Brain pericyte (primary cell): ENCODE data around the gene RAMP1.
"Not testable (repeated sequence)": the region's sequence is repeated elsewhere in the genome, so short reads cannot be mapped to it uniquely, and the experiment has no call there.

Experiments
- DNase-seq: peaks from one replicate; pipeline ENCODE4 v3.0.0-alpha.2; 2012; ENCODE audit warnings: low read depth, low spot score

RAMP1 gene

DNA sequence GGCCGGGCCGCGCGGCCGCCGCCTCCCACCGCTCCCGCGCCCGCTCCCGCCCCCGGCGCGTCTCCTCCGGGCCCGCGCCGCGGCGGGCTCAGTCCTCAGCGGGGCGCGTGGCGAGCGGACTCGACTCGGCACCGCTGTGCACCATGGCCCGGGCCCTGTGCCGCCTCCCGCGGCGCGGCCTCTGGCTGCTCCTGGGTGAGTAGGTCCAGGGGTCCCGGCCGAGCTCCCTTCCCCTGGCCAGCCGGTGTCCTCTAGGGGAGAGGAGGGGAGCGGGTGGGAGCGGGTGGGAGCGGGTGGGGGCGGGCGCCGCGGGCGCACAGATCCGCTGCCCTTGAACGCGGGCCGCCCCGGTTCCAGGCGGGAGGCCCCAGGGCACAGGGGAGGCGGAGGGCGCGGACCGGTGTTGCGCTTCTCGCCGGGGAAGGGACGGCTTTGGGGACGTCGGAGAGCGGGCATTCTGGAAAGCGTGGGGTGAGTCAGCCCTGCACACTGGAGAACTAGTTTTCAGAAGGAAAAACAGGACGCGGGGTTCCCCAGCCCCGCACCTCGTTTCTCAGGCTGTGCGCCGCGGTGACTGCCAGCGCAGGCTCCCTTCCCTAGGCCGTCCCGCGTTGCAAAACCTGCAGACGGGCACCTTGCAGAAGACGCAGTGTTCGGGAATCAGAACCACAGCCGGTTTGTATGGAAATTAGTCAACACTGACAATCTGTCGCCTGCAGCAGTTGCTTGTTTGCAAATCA lies at the start of gene RAMP1:
TSS of gene RAMP1 (plus strand) at position 91 of the 740 bp plus-strand sequence. CDS start at position 144, 53 bp downstream.
- no peak for DNase-seq

DNA sequence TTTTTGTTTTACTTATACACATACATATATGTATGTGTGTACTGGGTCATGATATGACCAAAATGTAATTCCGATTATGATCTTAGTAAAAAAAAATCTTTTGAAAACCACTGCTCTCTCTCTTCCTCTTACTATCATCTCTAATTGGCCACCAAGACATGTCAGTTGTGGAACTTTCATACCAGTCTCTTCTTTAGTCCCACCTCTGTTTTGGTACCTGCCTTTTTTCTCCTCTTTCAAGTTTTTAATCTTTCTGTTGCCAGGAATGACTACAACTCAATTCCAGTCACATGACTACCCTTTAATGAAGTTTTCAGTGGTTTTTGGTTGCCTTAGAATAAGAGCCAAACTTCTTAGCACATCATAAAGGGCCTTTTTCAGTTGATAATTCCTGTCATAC lies 43.8 kb upstream of the RAMP1 start:
- no peak for DNase-seq

DNA sequence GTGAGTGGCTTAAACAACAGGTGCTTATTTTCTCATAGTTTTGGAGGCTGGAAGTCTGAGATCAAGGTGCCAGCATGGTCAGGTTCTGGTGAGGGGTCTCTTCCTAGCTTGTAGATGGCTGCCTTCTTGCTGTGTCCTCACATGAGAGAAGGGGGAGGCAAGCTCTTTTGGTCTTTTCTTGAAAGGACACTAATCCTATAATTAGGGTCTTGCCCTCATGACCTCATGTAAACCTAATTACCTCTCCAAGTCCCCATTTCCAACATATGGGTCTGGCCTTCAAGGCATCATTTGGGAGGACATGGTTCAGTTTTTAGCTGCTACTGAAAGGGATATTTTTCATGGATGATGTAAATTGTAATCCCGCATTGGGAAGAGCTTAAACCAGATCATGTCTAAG lies 42.9 kb upstream of the RAMP1 start:
- DNase-seq: no peak

DNA sequence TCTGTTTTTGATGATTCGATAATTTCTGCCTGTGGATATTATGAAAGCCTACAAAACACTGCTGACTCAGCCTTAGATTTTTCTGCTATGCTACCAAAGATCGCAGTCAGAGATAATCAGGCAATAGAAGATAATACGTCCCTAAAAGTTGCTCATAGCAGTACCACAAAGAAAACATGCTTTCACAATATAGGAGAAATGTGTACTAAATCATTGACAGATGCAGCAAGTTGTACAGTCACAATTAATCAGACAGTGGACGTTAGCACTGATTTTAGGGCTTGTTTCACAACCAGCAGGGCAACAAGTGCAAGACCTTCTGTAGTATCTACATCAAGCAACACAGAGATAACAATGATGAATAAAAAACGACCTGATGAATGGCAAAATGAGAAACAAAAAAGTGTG lies 41.4 kb upstream of the RAMP1 start:
- DNase-seq: no peak

DNA sequence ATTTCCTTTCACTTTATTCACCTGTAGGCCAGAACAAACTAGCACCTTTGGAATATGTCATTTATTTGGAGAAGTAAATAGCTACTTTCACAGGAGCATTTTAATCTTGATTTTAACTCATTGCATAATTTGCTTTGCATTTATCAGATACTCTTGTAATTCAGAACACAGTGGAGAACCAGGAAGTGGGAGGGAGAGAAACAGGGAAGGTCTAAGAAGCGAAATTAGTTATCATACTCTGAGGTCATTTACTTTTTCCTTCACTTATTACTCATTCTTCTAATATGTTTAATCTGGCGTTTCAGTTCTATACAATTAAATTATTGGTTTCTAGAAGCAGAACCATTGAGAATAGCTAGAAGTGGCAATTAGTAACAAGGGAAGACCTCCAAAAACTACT lies 40.2 kb upstream of the RAMP1 start:
- DNase-seq: no peak

DNA sequence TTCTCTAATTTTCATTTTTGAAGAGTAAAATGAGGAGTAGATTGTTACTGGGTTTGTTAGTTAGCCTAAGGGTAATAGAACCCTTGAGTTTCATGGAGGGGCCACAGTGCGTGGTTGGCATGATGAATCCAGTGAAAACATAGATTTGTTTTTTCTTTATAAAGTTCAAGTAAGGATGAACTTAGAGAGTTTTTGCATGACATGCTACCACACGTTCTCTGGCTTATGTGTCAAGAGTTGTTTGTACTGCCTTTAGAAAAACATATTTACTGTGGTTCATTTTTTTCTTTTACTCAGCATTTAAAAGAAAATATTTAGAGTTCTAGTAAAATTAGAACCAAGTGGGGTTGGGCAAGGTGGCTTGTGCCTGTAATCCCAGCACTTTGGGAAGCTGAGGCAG lies 39.0 kb upstream of the RAMP1 start:
- DNase-seq: peak; percentile 15

DNA sequence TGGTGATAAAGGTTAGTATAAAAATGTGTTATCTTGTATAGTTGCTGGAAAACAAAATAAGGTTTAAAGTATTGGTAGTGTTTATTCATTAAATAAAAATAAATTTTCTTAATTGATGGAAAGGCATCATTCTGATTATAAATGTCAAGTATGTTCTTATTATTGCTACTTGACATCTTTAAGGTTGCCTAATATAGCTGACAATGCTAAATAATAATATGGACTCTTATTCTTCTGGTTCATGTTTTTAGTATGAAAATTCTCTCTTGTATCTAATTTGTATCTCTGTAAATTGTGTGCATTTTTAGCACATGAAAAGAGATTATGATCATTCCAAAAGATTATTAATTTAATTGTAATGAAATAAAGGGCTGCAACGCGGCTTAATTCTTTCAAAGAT lies 35.9 kb upstream of the RAMP1 start:
- no peak for DNase-seq

DNA sequence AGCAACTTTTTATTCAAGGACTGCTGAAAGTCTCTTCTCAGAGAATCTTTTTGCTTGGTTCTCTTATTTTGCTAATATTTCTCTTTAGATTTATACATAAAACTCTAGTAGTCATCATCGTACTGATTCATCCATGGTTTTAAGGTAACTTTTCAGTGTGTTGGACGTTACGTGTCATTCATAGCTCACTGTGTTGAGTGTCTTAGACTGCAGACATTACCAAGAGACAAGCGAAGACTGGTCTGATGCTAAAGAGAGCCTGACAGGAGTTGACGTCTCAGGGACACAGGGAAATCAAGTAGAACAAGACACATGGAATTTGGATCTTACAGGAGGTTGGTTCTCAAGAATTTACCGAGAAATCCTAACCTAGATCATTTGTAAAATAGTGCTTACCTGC lies 35.3 kb upstream of the RAMP1 start:
- DNase-seq: no peak

DNA sequence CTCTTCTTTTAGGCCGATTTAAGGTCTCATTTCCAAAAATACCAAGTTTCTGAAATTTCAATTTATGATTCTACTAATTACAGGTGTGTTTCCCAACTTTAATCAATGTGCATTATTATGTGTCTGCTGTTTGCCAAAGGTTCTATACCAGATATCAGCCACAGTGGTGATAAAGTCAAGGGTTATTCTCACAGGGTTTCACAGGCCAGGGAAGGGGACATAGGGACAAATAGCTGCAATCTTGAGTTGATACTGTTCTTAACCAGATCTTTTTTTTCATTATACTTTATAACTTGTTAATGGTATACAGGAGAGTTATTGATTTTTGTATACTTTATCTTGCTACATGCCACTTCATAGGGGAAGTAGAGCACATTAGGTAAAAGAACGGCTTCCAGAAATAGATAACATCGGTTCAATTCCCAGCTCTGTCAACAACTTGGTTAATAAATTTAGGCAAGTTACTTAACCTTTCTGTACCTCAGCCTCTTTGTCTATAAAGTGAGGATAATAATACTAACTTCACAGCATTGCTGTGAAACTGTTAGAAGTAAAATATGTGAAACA lies 31.9 kb upstream of the RAMP1 start:
- no peak for DNase-seq

DNA sequence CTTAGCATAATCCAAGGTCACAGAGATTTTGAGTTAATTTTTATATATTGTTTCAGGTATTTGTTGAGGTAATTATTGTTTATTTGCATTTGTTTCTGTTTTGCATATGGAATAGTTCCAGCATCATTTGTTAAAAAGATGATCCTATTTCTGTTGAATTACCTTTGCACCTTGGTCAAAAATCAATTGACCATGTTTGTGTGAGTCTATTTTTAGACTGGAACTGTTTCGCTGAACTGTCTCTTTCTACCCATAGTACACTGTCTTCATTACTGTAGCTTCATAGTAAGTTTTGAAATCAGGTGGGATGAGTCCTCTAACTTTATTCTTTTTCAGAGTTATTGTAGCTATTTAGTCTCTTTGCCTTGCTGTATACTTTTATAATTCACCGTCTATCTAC lies 28.9 kb upstream of the RAMP1 start:
- no peak for DNase-seq

DNA sequence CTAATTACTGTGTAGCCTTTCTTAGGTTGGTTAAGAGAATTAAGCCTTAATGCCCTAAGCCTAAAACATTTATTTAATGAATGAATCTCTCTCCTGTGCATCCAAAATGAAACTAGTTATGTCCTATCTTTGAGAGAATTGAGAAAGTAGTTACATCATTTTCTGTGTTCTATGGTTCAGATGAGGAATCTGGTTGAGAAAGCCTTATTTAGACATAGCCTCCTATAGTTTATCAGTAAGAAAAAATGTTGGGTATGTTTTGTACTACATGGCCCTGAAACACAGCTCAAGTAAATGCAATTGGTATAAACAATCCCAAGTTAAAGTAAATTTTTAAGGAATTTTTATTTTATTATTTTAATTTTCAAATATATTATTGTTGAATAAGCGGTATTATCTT lies 25.9 kb upstream of the RAMP1 start:
- no peak for DNase-seq

DNA sequence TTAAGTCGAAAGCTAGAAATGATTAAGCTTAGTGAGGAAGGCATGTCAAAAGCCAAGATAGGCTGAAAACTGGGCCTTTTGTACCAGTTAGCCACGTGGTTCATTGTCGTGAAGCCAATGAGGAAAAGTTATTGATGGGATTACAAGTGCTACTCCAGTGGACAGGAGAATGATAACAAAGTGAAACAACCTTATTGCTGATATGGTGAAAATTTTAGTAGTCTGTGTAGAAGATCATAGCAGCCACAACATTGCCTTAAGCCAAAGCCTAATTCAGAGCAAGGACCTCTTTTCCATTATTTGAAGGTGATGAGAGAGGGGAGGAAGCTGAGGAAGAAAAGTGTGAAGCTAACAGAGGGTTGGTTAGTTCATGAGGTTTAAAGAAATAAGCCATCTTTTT lies 24.1 kb upstream of the RAMP1 start:
- DNase-seq: no peak

DNA sequence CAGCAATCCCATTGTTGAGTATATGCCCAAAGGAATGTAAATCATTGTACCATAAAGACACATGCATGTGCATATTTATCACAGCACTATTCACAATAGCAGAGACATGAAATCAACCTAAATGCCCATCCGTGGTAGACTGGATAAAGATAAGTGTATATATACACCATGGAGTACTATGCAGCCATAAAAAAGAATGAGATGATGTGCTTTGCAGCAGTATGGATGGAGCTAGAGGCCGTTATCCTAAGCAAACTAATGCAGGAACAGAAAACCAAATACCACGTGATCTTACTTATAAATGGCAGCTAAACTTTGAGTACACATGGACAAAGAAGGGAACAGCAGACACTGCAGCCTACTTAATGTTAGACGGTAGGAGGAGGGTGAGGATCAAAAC lies 18.4 kb upstream of the RAMP1 start:
- no peak for DNase-seq

DNA sequence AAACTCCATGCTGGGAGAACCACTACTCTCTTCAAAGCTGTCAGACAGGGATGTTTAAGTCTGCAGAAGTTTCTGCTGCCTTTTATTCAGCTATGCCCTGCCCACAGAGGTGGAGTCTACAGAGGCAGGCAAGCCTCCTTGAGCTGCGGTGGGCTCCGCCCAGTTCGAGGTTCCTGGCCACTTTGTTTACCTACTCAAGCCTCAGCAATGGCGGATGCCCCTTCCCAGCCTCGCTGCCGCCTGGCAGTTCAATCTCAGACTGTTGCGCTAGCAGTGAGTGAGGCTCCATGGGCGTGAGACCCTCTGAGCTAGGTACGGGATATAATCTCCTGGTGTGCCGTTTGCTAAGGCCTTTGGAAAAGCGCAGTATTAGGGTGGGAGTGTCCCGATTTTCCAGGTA lies 10.5 kb upstream of the RAMP1 start:
- DNase-seq: not testable (repeated sequence)

DNA sequence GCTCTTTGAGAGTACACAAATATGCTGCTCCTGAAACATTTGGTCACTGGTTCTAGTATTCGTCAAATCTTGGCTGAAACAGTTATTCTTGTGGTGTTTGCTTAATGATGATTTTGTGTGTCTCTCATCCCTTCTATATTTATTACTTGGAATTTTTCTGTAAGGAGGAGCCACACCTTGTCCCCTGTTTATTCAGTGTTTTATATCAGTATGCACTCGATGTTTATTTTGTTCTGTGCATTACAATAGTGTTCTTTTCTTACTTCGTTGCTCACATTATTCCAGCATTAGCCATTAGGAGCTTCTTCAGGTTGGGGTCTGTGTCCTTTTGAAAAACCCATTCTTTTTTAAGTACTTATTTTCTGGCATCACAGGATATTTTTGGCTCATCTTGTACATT lies 5.1 kb upstream of the RAMP1 start:
- DNase-seq: no peak

DNA sequence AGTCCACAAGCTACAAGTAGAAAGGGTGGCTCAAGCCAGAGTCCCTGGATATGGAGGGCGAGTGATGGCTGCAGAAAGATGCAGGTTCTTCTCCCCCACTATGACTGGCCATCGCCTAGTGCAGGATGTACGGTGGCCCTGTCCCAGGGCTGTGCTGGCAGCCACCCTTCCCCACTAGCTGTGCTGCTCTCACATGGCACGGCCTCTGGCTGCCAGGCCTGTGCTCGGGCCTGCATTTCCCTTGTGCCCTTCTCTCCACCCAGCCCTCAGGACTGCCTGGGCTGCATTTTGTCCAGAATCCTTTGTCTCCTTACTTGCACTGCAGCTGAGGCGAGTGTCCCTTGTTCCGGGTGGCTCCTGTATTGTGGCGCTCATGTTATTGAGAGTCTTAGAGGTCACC lies 1.6 kb upstream of the RAMP1 start:
- no peak for DNase-seq

DNA sequence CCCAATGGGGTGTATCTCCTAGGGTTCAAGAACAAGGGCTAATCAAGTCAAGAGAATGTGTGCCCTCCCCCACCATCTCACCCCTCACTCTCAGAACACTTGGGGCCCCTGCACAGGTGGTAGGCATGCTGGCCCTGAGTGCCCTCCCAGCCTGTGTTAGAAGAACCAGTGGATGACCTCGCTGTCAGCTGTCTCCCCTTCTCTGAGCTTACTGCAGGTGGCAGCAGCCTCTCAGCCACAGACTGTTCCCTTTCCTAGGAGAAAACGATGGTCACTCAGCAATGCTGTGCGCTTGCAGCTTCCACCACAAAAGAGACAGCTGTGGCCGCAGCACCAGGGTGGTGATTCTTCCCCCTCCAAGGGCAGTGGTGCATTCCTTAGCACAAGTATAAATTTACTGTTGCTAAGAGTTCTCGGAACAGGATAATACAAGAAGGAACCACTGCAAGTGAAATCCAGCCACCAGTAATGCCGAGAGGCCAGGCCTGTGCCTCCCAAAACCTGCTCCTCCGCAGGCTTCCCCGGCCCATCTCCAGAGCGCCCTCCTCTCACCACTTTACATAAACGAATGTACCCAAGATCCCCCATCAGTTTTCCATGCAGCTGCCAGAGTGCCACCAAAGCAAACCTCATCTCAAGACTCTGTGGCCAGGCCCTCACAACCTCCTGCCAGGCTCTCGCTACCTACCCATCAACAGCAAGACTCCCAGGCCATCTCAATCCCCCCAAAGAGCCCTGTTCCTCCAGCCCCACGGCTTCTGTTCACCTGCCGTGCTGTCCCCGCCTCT lies 935 bp upstream of the RAMP1 start:
- peak; percentile 37 for DNase-seq

DNA sequence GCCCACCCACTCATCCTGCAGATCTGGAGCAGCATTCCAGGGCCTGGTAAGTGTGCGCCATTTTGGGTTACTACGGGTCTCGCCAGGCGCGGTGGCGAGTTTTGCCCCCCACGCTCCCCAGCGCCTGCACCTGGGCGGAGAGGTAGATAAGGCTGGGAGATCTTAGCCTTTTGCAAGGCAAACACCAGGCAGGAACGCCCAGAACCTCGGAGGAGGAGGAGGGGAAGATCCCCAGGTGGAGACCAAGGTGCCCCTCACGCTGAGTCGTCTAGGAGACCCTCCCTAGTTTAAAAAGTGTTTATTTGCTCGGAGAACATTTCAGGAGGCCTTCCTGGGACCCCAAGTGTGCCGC lies 365 bp upstream of the RAMP1 start:
- no peak for DNase-seq

DNA sequence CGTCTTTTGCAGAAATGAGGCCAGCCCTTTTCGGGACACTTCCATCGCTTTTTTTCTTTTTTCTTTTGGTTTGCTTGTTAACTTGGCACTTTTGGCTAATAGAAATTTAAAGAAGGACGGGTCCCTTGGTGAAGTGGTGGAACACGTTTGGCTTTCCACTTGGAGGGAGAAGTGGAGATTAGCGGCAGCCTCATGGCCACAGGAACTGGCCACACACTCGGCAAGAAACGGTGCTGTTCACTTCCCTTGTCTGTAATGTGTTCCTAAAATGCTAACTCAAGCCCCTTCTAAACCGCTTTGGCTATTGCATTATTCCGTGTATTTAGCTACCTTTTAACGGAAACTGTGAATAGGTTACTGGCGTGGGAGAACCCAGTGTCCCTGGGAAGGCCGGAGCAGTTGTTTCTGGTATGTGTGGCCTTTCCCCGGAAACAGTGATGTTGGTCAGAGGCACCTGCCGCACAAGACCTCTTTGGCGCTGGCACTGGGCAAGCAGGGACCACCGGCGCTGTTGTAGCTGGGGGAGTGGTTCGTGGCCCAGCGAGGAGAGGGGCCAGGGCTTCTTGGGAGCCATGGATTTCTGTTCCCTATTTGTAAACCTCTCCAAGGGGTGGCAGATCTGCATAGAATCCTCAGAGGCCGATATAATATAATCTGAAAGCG lies 981 bp downstream of the RAMP1 start:
- DNase-seq: no peak

DNA sequence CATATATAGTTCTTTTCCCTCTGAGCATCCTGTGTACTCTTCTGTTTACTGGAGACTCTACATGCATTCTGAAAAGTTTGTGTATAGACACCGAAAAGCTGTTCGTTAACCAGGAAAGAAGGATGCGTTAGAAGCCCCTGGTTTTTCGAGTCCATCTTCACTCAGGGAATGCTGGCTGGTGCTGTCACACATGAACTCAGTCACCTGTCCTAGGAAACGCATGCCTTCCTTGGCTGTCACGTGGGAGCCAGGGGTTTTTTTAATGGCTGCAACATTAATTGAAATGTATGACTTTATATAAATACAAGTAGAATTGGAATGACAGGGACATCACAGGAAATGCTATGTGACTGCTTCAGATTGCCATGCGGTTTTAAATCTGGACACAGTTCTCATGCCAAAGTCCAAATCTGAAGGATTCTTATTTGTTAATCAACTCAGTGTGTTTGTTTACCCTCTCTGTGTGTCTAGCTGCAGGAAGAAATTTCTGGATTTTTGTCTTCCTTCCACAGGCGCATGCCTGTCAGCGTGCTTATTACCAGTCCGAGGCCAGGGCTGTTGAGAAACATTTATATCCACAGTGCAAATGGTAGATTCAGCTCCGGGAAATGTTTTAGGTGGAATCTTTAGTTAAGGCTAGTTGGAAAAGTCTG lies 2.6 kb downstream of the RAMP1 start:
- DNase-seq: no peak

DNA sequence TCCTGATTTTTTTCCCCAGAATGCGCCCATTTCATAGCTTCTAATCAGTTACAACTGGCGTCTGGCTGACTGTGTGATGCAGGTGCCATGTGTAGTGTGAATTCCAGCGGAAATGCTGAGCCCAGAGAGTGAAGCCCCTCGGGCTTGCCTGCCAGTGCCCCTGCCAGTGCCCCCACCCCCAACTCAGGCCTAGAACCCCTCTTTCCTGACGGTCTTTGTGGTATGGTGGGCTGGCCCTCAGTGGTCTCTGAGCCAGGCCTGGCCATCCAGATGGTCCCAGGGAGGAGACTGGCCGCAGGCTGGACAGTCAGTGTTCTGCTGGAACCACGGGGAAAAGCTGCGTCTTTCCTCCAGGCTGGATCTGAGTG lies 3.1 kb downstream of the RAMP1 start:
- DNase-seq: no peak

DNA sequence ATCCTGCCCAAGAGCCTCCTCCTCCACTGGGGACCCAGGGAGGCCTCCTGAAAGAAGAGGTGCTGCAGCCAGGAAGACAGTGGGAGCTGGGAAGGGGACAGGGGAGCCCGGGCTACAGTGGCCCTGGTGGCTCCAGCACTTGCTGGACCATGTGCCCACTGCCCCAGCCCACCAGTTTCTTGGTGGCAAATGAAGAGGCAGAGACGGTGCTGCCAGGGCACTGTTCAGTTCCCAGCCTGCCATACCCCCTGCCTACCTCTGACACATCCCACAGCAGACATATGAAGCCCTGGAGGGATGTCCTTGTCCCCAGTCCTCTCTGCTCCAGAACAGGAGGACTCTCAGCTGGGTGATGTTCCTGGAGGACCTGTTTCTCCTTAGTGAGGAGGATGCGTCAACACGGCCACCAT lies 3.7 kb downstream of the RAMP1 start:
- no peak for DNase-seq
